HCEC 1CT (cell line): Measurements from ENCODE around the gene TRPV3.
"Not testable (repeated sequence)": the region's sequence is repeated elsewhere in the genome, so short reads cannot be mapped to it uniquely, and the experiment has no call there.

Experiments used
- DNase-seq: peaks from one replicate; pipeline ENCODE4 v3.0.0-alpha.2; 2017

TRPV3 gene

GRCh38 chr17:3573246-3574100 lies 15.9 kb upstream of the TRPV3 start:
- no peak for DNase-seq

- no peak for DNase-seq
Observed at GRCh38 chr17:3572231-3572630, 14.6 kb upstream of the TRPV3 start.

GRCh38 chr17:3571043-3571900 lies 13.7 kb upstream of the TRPV3 start:
- DNase-seq: no peak

- no peak for DNase-seq
Observed at GRCh38 chr17:3569534-3570137, 12.0 kb upstream of the TRPV3 start.

GRCh38 chr17:3566551-3566950 lies 8.9 kb upstream of the TRPV3 start:
- DNase-seq: no peak

GRCh38 chr17:3565143-3565542 lies 7.5 kb upstream of the TRPV3 start:
- DNase-seq: no peak

- not testable (repeated sequence) for DNase-seq
Observed at GRCh38 chr17:3564241-3564640, 6.6 kb upstream of the TRPV3 start.

GRCh38 chr17:3559270-3559645 lies 1.6 kb upstream of the TRPV3 start:
- DNase-seq: no peak

GRCh38 chr17:3558603-3559269 lies 1.1 kb upstream of the TRPV3 start:
- DNase-seq: peak; percentile 59

- no peak for DNase-seq
Observed at GRCh38 chr17:3556916-3557767, 470 bp downstream of the TRPV3 start.

- DNase-seq: no peak
Observed at GRCh38 chr17:3556239-3556915, 1.2 kb downstream of the TRPV3 start.

GRCh38 chr17:3555189-3555796 lies 2.3 kb downstream of the TRPV3 start:
- no peak for DNase-seq

- no peak for DNase-seq
Observed at GRCh38 chr17:3554440-3554839, 3.2 kb downstream of the TRPV3 start.

- DNase-seq: no peak
Observed at GRCh38 chr17:3553419-3554401, 3.9 kb downstream of the TRPV3 start.

GRCh38 chr17:3552916-3553315 lies 4.7 kb downstream of the TRPV3 start:
- no peak for DNase-seq

- no peak for DNase-seq
Observed at GRCh38 chr17:3551189-3551588, 6.4 kb downstream of the TRPV3 start.

GRCh38 chr17:3549610-3550162 lies 7.9 kb downstream of the TRPV3 start:
- no peak for DNase-seq

- no peak for DNase-seq
Observed at GRCh38 chr17:3547628-3548027, 10.0 kb downstream of the TRPV3 start.

GRCh38 chr17:3546997-3547396 lies 10.6 kb downstream of the TRPV3 start:
- no peak for DNase-seq
